Measurements from ENCODE around the gene STAU1. TPM values are rescaled to one million over a fixed set of nuclear protein-coding genes. Genes with fewer than 3 reads are reported as not detected.

The STAU1 gene
- total RNA-seq, result 10 to 100 TPM; 39.1 to 61.4 (median 54.4) TPM

GRCh38 chr20:49187851-49188641 lies at the start of gene STAU1:
STAU1 (minus strand) TSS chr20:49188334; CDS start chr20:49166201, 22,133 bp downstream.
- intact Hi-C loops (cut with DNase I; ENCODE audit: low total_unique reads), result loop anchor here (1.0 kb wide), 3 partner anchors 31 to 142 kb away; partner anchors contain the start of genes CSE1L, DDX27 and ZNFX1
- Histone ChIP-seq H3K27me3 (no peaks in the 10 kb centered on the region), H3K27ac (peak within 1 kb of the TSS; percentile 84 to 98 (median 92)), H3K36me3 (no peaks in the 10 kb centered on the region), H3K4me3 (peak within 1 kb of the TSS; percentile 74 to 83 (median 82)), H3K9me3 (no peaks in the 10 kb centered on the region), H3K4me1 (peaks cover 16 to 30% of the 10 kb centered on the region in 2 donors)
- TF ChIP-seq POLR2A (IDR thresholded peaks at IDR 0.05), result peak; percentile 80 to 86
- TF ChIP-seq CTCF (IDR thresholded peaks at IDR 0.05 in 4 of 5, conservative IDR thresholded peaks at IDR 0.05 in 1 of 5), result no peak
- in situ Hi-C loops (cut with MboI; ENCODE audit: low sequenced_read_pairs in 4 of 4), result no loop called here
- DNase-seq (peak; percentile 93 to 95), ATAC-seq (peak; percentile 88 to 89)

GRCh38 chr20:49237531-49237930 lies 49.4 kb upstream of the STAU1 start:
- H3K9me3 ChIP-seq, result no peaks in the 10 kb centered on the region
- no peaks in the 10 kb centered on the region for H3K27me3 ChIP-seq
- H3K4me3 ChIP-seq, result no peak overlapping the region
- no peak for ATAC-seq
- TF ChIP-seq CTCF (IDR thresholded peaks at IDR 0.05 in 4 of 5, conservative IDR thresholded peaks at IDR 0.05 in 1 of 5), result no peak
- no peak for TF ChIP-seq POLR2A (IDR thresholded peaks at IDR 0.05)
- intact Hi-C loops (cut with DNase I; ENCODE audit: low total_unique reads) (no loop called here), in situ Hi-C loops (cut with MboI; ENCODE audit: low sequenced_read_pairs in 4 of 4) (no loop called here)
- H3K27ac ChIP-seq, result no peak overlapping the region
- no peaks in the 10 kb centered on the region for H3K4me1 ChIP-seq
- H3K36me3 ChIP-seq, result peaks cover 12 to 100% of the 10 kb centered on the region in 2 donors
- no peak for DNase-seq

GRCh38 chr20:49236301-49236700 lies 48.2 kb upstream of the STAU1 start:
- in situ Hi-C loops (cut with MboI; ENCODE audit: low sequenced_read_pairs in 4 of 4), result no loop called here
- no peak for DNase-seq

GRCh38 chr20:49234831-49235230 lies 46.7 kb upstream of the STAU1 start:
- in situ Hi-C loops (cut with MboI; ENCODE audit: low sequenced_read_pairs in 4 of 4), result no loop called here
- H3K9me3 ChIP-seq, result no peaks in the 10 kb centered on the region
- H3K4me1 ChIP-seq, result no peaks in the 10 kb centered on the region
- ATAC-seq, result no peak
- H3K27me3 ChIP-seq, result no peaks in the 10 kb centered on the region
- no peak overlapping the region for H3K27ac ChIP-seq
- no peak overlapping the region for H3K4me3 ChIP-seq
- DNase-seq, result no peak
- H3K36me3 ChIP-seq, result peaks cover 11 to 100% of the 10 kb centered on the region in 2 donors
- intact Hi-C loops (cut with DNase I; ENCODE audit: low total_unique reads), result loop anchor here (5.0 kb wide), 1 partner anchor 37 kb away; no protein-coding TSS in a partner anchor
- TF ChIP-seq POLR2A (IDR thresholded peaks at IDR 0.05) (no peak), CTCF (IDR thresholded peaks at IDR 0.05 in 4 of 5, conservative IDR thresholded peaks at IDR 0.05 in 1 of 5) (no peak)

More at GRCh38 chr20:49236301-49236700, 48.2 kb upstream of the STAU1 start:
- intact Hi-C loops (cut with DNase I; ENCODE audit: low total_unique reads), result no loop called here
- peaks cover 12 to 100% of the 10 kb centered on the region in 2 donors for H3K36me3 ChIP-seq
- H3K27me3 ChIP-seq, result no peaks in the 10 kb centered on the region
- H3K4me1 ChIP-seq, result no peaks in the 10 kb centered on the region
- TF ChIP-seq CTCF (IDR thresholded peaks at IDR 0.05 in 4 of 5, conservative IDR thresholded peaks at IDR 0.05 in 1 of 5) (no peak), POLR2A (IDR thresholded peaks at IDR 0.05) (no peak)
- no peak overlapping the region for H3K4me3 ChIP-seq
- H3K27ac ChIP-seq, result no peak overlapping the region
- ATAC-seq, result no peak
- no peaks in the 10 kb centered on the region for H3K9me3 ChIP-seq

Measured in gastrocnemius medialis (tissue), 4 donors.